ENCODE data around the gene KBTBD4. TPM values are rescaled to one million over a fixed set of nuclear protein-coding genes. Genes with fewer than 3 reads are reported as not detected.

The KBTBD4 gene
- 10 to 100 TPM; 26.9 to 27.3 TPM for total RNA-seq

- Mint-ChIP-seq H3K4me1 (peaks cover 12% of the 10 kb centered on the region), H3K36me3 (ENCODE audit: low read depth) (peaks cover 100% of the 10 kb centered on the region), H3K27ac (peak within 1 kb of the TSS; percentile 100), H3K27me3 (no peaks in the 10 kb centered on the region), H3K9me3 (no peaks in the 10 kb centered on the region), H3K4me3 (peak within 1 kb of the TSS; percentile 100)
- peak; percentile 96 for ATAC-seq (replicated peaks)
These were observed at the start of gene KBTBD4, which contains the start of gene NDUFS3 for GRCh38 chr11:47578524-47579494. KBTBD4 (minus strand) TSS chr11:47578970; CDS start chr11:47578951, 19 bp downstream. NDUFS3 (plus strand) TSS chr11:47579074; CDS start chr11:47579092, 18 bp downstream.

GRCh38 chr11:47628026-47628425, 49.3 kb upstream of the KBTBD4 start:
- no peak for ATAC-seq (replicated peaks)
- no peak overlapping the region for H3K27ac Mint-ChIP-seq
- no peaks in the 10 kb centered on the region for H3K9me3 Mint-ChIP-seq
- no peaks in the 10 kb centered on the region for H3K4me1 Mint-ChIP-seq
- no peaks in the 10 kb centered on the region for H3K27me3 Mint-ChIP-seq
- H3K36me3 Mint-ChIP-seq (ENCODE audit: low read depth), result peaks cover 98% of the 10 kb centered on the region
- no peak overlapping the region for H3K4me3 Mint-ChIP-seq

- H3K9me3 Mint-ChIP-seq, result no peaks in the 10 kb centered on the region
- ATAC-seq (replicated peaks), result no peak
- H3K27ac Mint-ChIP-seq, result no peak overlapping the region
- H3K27me3 Mint-ChIP-seq, result no peaks in the 10 kb centered on the region
- peaks cover 98% of the 10 kb centered on the region for H3K36me3 Mint-ChIP-seq (ENCODE audit: low read depth)
- H3K4me1 Mint-ChIP-seq, result no peaks in the 10 kb centered on the region
- no peak overlapping the region for H3K4me3 Mint-ChIP-seq
These were observed 47.5 kb upstream of the KBTBD4 start for GRCh38 chr11:47626234-47626633.

DNA sequence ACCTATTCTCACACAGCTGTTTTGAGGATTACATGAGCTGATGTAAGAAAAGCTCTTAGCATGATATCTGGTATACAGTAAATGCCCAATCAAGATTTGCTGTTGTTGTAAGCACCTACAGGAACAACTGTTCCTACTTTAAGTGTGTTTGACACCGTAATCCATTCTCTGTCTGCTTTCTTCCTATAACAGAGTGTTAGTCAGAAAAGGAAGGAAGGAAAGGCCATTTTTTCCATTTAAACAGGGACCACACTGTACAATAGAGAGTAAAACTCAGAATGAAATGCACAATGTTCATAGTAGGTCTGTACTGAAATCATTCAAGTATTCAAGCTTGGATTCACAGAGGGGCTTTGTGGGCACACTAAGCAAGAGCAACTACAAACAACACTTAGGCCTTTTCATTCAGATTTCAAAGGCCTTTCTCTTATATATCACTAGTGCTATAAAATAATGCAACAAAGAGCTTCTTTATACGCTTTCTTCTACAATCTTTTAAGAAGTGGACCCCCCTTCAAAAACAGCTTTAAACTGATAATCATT, 42.1 kb upstream of the KBTBD4 start:
- no peak for ATAC-seq (replicated peaks)

DNA sequence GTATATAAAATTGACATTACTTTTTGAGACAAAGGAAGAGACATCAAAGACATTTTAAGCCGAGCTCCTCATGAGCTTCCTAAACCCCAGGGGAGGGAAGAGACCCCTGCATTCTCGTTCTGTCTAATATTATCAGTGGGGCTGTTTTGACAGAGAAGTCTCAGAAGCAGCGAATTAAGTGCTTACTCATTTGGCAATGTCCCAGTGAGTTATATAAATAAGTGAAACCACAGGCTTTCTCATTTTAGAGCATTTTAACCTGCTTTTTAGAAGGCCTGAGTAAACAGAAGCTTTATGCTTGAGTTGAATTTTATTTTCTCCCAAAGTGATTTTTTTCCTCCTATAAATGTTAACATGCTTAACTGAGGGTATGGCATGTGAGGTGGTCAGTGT, 38.6 kb upstream of the KBTBD4 start:
- H3K27ac Mint-ChIP-seq, result no peak overlapping the region
- no peak overlapping the region for H3K4me3 Mint-ChIP-seq
- no peak for ATAC-seq (replicated peaks)
- no peaks in the 10 kb centered on the region for H3K9me3 Mint-ChIP-seq
- H3K36me3 Mint-ChIP-seq (ENCODE audit: low read depth), result peaks cover 68% of the 10 kb centered on the region
- no peaks in the 10 kb centered on the region for H3K27me3 Mint-ChIP-seq
- H3K4me1 Mint-ChIP-seq, result no peaks in the 10 kb centered on the region

More for the DNA sequence above, 42.1 kb upstream of the KBTBD4 start:
- H3K27me3 Mint-ChIP-seq, result no peaks in the 10 kb centered on the region
- peaks cover 98% of the 10 kb centered on the region for H3K36me3 Mint-ChIP-seq (ENCODE audit: low read depth)
- no peaks in the 10 kb centered on the region for H3K9me3 Mint-ChIP-seq
- H3K27ac Mint-ChIP-seq, result peak overlapping the region; percentile 30
- no peak overlapping the region for H3K4me3 Mint-ChIP-seq
- H3K4me1 Mint-ChIP-seq, result no peaks in the 10 kb centered on the region

DNA sequence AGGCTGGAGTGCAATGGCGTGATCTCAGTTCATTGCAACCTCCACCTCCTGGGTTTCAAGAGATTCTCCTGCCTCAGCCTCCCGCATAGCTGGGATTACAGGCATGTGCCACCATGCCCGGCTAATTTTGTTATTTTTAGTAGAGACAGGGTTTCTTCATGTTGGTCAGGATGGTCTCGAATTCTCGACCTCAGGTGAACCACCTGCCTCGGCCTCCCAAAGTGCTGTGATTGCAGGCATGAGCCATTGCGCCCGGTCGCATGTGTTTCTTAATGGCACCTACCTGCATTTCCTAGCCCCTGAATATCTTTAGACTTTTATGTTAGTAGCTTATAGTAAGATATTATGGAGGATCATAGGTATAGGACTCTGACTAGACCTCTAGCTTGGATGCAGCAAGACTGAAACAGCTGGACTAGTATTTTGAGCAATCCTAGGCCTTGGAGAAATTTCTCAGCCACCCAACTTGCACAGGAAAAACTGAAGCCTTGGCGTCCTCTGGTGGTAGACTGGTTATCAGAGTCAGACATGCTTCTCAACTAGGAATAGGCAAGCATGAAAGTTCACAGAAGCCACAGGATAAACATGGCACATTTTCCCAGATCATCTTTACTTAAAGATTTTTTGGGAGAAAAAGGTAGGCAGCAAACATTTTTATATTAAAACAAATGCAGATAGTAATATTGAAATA, 38.1 kb upstream of the KBTBD4 start:
- Mint-ChIP-seq H3K9me3 (no peaks in the 10 kb centered on the region), H3K4me3 (no peak overlapping the region), H3K27ac (no peak overlapping the region), H3K27me3 (no peaks in the 10 kb centered on the region), H3K36me3 (ENCODE audit: low read depth) (peaks cover 62% of the 10 kb centered on the region), H3K4me1 (no peaks in the 10 kb centered on the region)
- ATAC-seq (replicated peaks), result no peak

- H3K27ac Mint-ChIP-seq, result peak overlapping the region; percentile 56
These were observed 36.5 kb upstream of the KBTBD4 start for GRCh38 chr11:47615249-47615648.

GRCh38 chr11:47611348-47611794, 32.6 kb upstream of the KBTBD4 start:
- peaks cover 28% of the 10 kb centered on the region for H3K36me3 Mint-ChIP-seq (ENCODE audit: low read depth)
- no peak for ATAC-seq (replicated peaks)
- H3K4me3 Mint-ChIP-seq, result no peak overlapping the region
- peaks cover 5% of the 10 kb centered on the region for H3K4me1 Mint-ChIP-seq
- H3K9me3 Mint-ChIP-seq, result no peaks in the 10 kb centered on the region
- H3K27me3 Mint-ChIP-seq, result no peaks in the 10 kb centered on the region
- no peak overlapping the region for H3K27ac Mint-ChIP-seq

More at GRCh38 chr11:47615249-47615648, 36.5 kb upstream of the KBTBD4 start:
- Mint-ChIP-seq H3K9me3 (no peaks in the 10 kb centered on the region), H3K27me3 (no peaks in the 10 kb centered on the region), H3K4me1 (no peaks in the 10 kb centered on the region), H3K4me3 (no peak overlapping the region), H3K36me3 (ENCODE audit: low read depth) (peaks cover 54% of the 10 kb centered on the region)
- ATAC-seq (replicated peaks), result no peak

- no peaks in the 10 kb centered on the region for H3K27me3 Mint-ChIP-seq
- H3K9me3 Mint-ChIP-seq, result no peaks in the 10 kb centered on the region
- peaks cover 35% of the 10 kb centered on the region for H3K36me3 Mint-ChIP-seq (ENCODE audit: low read depth)
- no peak overlapping the region for H3K4me3 Mint-ChIP-seq
- ATAC-seq (replicated peaks), result no peak
- no peak overlapping the region for H3K27ac Mint-ChIP-seq
- peaks cover 5% of the 10 kb centered on the region for H3K4me1 Mint-ChIP-seq
These were observed 30.9 kb upstream of the KBTBD4 start for GRCh38 chr11:47609675-47610074.

DNA sequence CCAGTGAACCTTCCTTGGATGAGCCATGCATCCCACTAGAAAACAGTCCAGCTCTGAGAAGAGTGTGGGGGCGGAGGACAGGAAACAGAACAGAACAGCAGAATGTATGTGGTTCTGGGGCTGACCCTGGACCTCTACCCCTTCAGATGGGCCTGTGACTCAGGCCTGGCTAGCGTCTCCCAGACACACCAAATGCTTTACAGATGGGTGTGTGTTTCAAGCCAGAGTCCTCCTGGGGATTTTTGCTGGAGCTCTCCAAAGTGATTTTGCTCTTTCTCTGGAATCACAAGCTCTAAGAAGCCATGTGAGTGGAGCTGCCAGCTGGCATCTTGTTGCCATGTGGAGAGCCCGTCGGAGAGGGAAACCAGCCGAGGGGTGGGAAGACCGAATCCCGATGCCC, 28.6 kb upstream of the KBTBD4 start:
- no peak overlapping the region for H3K4me3 Mint-ChIP-seq
- H3K36me3 Mint-ChIP-seq (ENCODE audit: low read depth), result peaks cover 35% of the 10 kb centered on the region
- no peak overlapping the region for H3K27ac Mint-ChIP-seq
- H3K9me3 Mint-ChIP-seq, result no peaks in the 10 kb centered on the region
- no peaks in the 10 kb centered on the region for H3K27me3 Mint-ChIP-seq
- peaks cover 5% of the 10 kb centered on the region for H3K4me1 Mint-ChIP-seq
- ATAC-seq (replicated peaks), result no peak

- Mint-ChIP-seq H3K36me3 (ENCODE audit: low read depth) (peaks cover 35% of the 10 kb centered on the region), H3K27ac (no peak overlapping the region)
These were observed 28.0 kb upstream of the KBTBD4 start for GRCh38 chr11:47606731-47607130.

DNA sequence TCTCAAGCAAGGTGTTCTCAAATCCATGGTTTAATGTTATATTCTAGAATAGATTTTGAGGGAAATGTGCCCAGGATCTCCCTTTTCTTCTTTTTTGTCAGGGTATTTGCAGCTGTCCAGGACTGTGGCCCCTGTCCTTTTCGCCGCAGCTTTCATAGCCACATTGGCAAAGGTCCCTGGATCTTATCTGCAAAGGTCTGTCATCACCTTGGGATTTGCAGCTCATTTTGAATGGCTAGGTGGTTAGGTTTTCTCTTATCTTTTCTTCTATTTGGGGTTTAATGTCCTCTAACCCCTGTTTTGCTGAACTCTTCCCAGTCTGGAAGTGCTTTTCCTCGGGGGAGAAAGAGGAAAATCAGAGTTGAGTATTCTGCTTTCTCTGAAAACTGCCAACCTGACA, 27.2 kb upstream of the KBTBD4 start:
- no peaks in the 10 kb centered on the region for H3K27me3 Mint-ChIP-seq
- ATAC-seq (replicated peaks), result no peak
- no peak overlapping the region for H3K4me3 Mint-ChIP-seq
- H3K4me1 Mint-ChIP-seq, result peaks cover 5% of the 10 kb centered on the region
- H3K27ac Mint-ChIP-seq, result no peak overlapping the region
- no peaks in the 10 kb centered on the region for H3K9me3 Mint-ChIP-seq
- peaks cover 33% of the 10 kb centered on the region for H3K36me3 Mint-ChIP-seq (ENCODE audit: low read depth)

More at GRCh38 chr11:47606731-47607130, 28.0 kb upstream of the KBTBD4 start:
- peaks cover 5% of the 10 kb centered on the region for H3K4me1 Mint-ChIP-seq
- H3K27me3 Mint-ChIP-seq, result no peaks in the 10 kb centered on the region
- H3K9me3 Mint-ChIP-seq, result no peaks in the 10 kb centered on the region
- ATAC-seq (replicated peaks), result no peak
- no peak overlapping the region for H3K4me3 Mint-ChIP-seq

GRCh38 chr11:47603295-47603694, 24.5 kb upstream of the KBTBD4 start:
- no peaks in the 10 kb centered on the region for H3K4me1 Mint-ChIP-seq
- ATAC-seq (replicated peaks), result no peak
- H3K36me3 Mint-ChIP-seq (ENCODE audit: low read depth), result peaks cover 25% of the 10 kb centered on the region
- no peak overlapping the region for H3K27ac Mint-ChIP-seq
- no peaks in the 10 kb centered on the region for H3K27me3 Mint-ChIP-seq
- no peaks in the 10 kb centered on the region for H3K9me3 Mint-ChIP-seq
- no peak overlapping the region for H3K4me3 Mint-ChIP-seq

GRCh38 chr11:47599902-47600301, 21.1 kb upstream of the KBTBD4 start:
- no peak overlapping the region for H3K27ac Mint-ChIP-seq
- no peak overlapping the region for H3K4me3 Mint-ChIP-seq
- H3K9me3 Mint-ChIP-seq, result no peaks in the 10 kb centered on the region
- no peaks in the 10 kb centered on the region for H3K4me1 Mint-ChIP-seq
- H3K36me3 Mint-ChIP-seq (ENCODE audit: low read depth), result peaks cover 9% of the 10 kb centered on the region
- ATAC-seq (replicated peaks), result no peak
- peaks cover 9% of the 10 kb centered on the region for H3K27me3 Mint-ChIP-seq

Data from activated T-helper 17 cell treated with anti-CD3 and anti-CD28 coated beads, Interleukin-2, amount 50 U/mL, for 72 hours (primary cell).